ENCODE data around the gene LRFN2. TPM values are rescaled to one million over a fixed set of nuclear protein-coding genes. Genes with fewer than 3 reads are reported as not detected.

The LRFN2 gene
- total and polyA plus RNA-seq, 12 donors: not detected

- Histone ChIP-seq H3K27ac (no peak overlapping the region), H3K9me3 (peaks cover 0 to 17% (median 10%) of the 10 kb centered on the region in 11 donors), H3K4me3 (no peak overlapping the region), H3K36me3 (no peaks in the 10 kb centered on the region), H3K27me3 (peaks cover 0 to 13% (median 0%) of the 10 kb centered on the region in 7 donors), H3K4me1 (no peaks in the 10 kb centered on the region)
- no peak for ATAC-seq
- intact Hi-C loops (cut with DNase I): no loop called here
- no peak for TF ChIP-seq CTCF (IDR thresholded peaks at IDR 0.05)
- 29 to 52% methylated on average over 1 of the region's 1 CpG for WGBS, 2 donors
- DNase-seq: no peak
Observed at GRCh38 chr6:40369891-40370290, 217.3 kb downstream of the LRFN2 start.

GRCh38 chr6:40369042-40369441 lies 218.1 kb downstream of the LRFN2 start:
- no peak for ATAC-seq
- Histone ChIP-seq H3K4me3 (no peak overlapping the region), H3K27me3 (peaks cover 0 to 13% (median 0%) of the 10 kb centered on the region in 7 donors), H3K4me1 (no peaks in the 10 kb centered on the region), H3K9me3 (peaks cover 0 to 17% (median 10%) of the 10 kb centered on the region in 11 donors), H3K27ac (no peak overlapping the region), H3K36me3 (no peaks in the 10 kb centered on the region)
- WGBS, 2 donors: 26 to 38% methylated on average over 2 of the region's 2 CpGs
- no peak for DNase-seq
- TF ChIP-seq CTCF (IDR thresholded peaks at IDR 0.05): no peak
- intact Hi-C loops (cut with DNase I): no loop called here

- Histone ChIP-seq H3K36me3 (no peaks in the 10 kb centered on the region), H3K27ac (no peak overlapping the region), H3K4me1 (no peaks in the 10 kb centered on the region), H3K4me3 (no peak overlapping the region), H3K27me3 (peaks cover 0 to 50% (median 31%) of the 10 kb centered on the region in 7 donors), H3K9me3 (peaks cover 0 to 13% (median 10%) of the 10 kb centered on the region in 11 donors)
- no peak for TF ChIP-seq CTCF (IDR thresholded peaks at IDR 0.05)
- intact Hi-C loops (cut with DNase I): no loop called here
- ATAC-seq (no peak), DNase-seq (no peak)
- WGBS, 2 donors: 85 to 88% methylated on average over 4 of the region's 4 CpGs
Observed at GRCh38 chr6:40362859-40363258, 224.3 kb downstream of the LRFN2 start.

- DNase-seq (no peak), ATAC-seq (no peak)
- intact Hi-C loops (cut with DNase I): no loop called here
- H3K9me3 ChIP-seq: no peaks in the 10 kb centered on the region
- H3K4me3 ChIP-seq: no peak overlapping the region
- peaks cover 0 to 50% (median 31%) of the 10 kb centered on the region in 7 donors for H3K27me3 ChIP-seq
- no peak for TF ChIP-seq CTCF (IDR thresholded peaks at IDR 0.05)
- H3K4me1 ChIP-seq: no peaks in the 10 kb centered on the region
- no peak overlapping the region for H3K27ac ChIP-seq
- 47 to 48% methylated on average over 2 of the region's 2 CpGs for WGBS, 2 donors
- H3K36me3 ChIP-seq: no peaks in the 10 kb centered on the region
Observed at GRCh38 chr6:40359808-40360207, 227.4 kb downstream of the LRFN2 start.

All from heart right ventricle (tissue), 16 donors.